ENCODE data around the gene C1QTNF8.

DNA sequence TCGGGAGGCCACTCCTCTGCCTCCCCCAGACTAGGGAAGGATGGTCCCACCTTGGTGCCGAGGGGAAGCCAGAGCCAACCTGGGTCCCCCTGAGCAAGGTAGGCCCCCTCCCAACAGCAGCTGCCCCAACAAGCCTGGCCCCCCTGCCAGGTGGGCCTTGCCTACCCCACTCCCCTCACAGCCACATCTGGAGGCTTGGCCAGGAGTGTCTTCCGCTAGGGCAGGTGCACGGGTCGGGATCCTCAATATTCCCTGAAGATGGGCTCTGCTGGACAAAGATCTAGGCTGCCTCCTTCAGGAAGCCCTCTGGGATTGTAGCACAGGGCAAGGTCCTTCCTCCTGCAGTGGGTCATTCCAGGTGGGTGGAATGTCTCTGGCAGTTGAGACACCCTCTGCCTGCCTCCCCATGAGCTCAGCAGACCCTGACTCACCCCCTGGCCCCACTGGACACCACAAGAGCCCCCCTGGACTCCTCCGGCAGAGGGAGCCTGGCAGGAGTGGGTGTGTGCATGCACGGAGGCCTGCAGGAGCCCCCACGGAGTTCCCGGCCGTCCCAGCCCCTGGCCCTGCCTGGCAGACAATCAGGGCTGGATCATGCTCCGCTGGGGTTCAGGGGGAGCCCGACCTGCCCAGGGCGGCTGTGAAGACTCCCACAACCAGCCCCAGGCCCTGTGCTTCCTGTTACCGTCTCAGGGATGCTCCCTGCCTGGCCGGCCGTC is 435 bp downstream of the C1QTNF8 start:
- TF ChIP-seq, protein P1, sequence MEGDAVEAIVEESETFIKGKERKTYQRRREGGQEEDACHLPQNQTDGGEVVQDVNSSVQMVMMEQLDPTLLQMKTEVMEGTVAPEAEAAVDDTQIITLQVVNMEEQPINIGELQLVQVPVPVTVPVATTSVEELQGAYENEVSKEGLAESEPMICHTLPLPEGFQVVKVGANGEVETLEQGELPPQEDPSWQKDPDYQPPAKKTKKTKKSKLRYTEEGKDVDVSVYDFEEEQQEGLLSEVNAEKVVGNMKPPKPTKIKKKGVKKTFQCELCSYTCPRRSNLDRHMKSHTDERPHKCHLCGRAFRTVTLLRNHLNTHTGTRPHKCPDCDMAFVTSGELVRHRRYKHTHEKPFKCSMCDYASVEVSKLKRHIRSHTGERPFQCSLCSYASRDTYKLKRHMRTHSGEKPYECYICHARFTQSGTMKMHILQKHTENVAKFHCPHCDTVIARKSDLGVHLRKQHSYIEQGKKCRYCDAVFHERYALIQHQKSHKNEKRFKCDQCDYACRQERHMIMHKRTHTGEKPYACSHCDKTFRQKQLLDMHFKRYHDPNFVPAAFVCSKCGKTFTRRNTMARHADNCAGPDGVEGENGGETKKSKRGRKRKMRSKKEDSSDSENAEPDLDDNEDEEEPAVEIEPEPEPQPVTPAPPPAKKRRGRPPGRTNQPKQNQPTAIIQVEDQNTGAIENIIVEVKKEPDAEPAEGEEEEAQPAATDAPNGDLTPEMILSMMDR (conservative IDR thresholded peaks at IDR 0.05; ENCODE audit: low read depth, low read length), result no peak
- TF ChIP-seq EZH2 (IDR thresholded peaks at IDR 0.05; ENCODE audit: low read length, unreplicated experiment), result no peak
- TF ChIP-seq EZH2phosphoT487 (IDR thresholded peaks at IDR 0.05; ENCODE audit: borderline replicate concordance, low read length), result no peak
